HAP-1 (cell line): ENCODE measurements around the gene SLC25A25.
"Not testable (repeated sequence)": the region's sequence is repeated elsewhere in the genome, so short reads cannot be mapped to it uniquely, and the experiment has no call there.

Experiments
- DNase-seq, 2 experiments: peaks; one replicate each; pipeline ENCODE4 v3.0.0-alpha.2; 2016 to 2020; ENCODE audit warnings: low spot score in 2 of 2
- H3K27me3 ChIP-seq: fragments of 250-450 bp; sonication (Bioruptor Pico); 2 replicates; pipeline ENCODE4 v1.5.1; 2020; ENCODE audit warnings: low read depth, mild to moderate bottlenecking, moderate library complexity
- H3K36me3 ChIP-seq: fragments of 250-450 bp; sonication (Bioruptor Pico); replicated peaks from 2 replicates; pipeline ENCODE4 v1.5.1; 2020; ENCODE audit warnings: mild to moderate bottlenecking
- H3K4me1 ChIP-seq: fragments of 250-450 bp; sonication (Bioruptor Pico); 2 replicates; pipeline ENCODE4 v1.5.1; 2020; ENCODE audit warnings: mild to moderate bottlenecking
- H3K4me3 ChIP-seq: fragments of 250-450 bp; sonication (Bioruptor Pico); 2 replicates; pipeline ENCODE4 v1.5.1; 2020; ENCODE audit warnings: mild to moderate bottlenecking, moderate library complexity
- H3K9me3 ChIP-seq: fragments of 250-450 bp; sonication (Bioruptor Pico); 2 replicates; pipeline ENCODE4 v1.5.1; 2020; ENCODE audit warnings: mild to moderate bottlenecking, moderate library complexity
- in situ Hi-C: fragments of 300-500 bp; cut with MboI; formaldehyde crosslinking; loops from 3 replicates; pipeline ENCODE4 v1.14.3; 2020; ENCODE audit warnings: low sequenced_read_pairs, inconsistent platforms, mixed read lengths

SLC25A25 gene

GRCh38 chr9:128132139-128132538 lies 64.1 kb downstream of the SLC25A25 start:
- H3K36me3 ChIP-seq, DNase-seq, H3K4me1 ChIP-seq, H3K9me3 ChIP-seq, H3K4me3 ChIP-seq, in situ Hi-C loops, H3K27me3 ChIP-seq: not testable (repeated sequence)

DNA sequence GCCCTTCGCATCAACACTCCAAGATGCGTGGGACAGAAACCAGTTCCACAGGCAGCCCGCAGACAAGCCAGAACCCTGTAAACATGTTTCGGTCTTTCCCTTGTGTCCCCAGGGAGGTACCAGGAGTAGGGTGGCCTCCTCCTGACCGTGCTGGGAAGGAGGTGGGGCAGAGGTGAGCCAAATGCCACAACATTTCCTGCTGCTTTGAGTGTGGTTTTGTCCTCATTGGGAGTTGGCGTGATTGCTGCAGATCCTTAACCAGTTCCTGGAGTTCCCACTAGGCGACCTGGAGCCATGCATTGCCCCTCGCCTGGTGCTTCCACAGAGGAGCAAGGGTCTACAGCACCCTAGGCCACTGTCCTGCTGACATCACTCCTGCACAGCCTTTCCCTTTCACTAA lies 67.5 kb downstream of the SLC25A25 start:
- H3K4me3 ChIP-seq, H3K4me1 ChIP-seq, H3K27me3 ChIP-seq, in situ Hi-C loops, H3K36me3 ChIP-seq, H3K9me3 ChIP-seq, DNase-seq: not testable (repeated sequence)

DNA sequence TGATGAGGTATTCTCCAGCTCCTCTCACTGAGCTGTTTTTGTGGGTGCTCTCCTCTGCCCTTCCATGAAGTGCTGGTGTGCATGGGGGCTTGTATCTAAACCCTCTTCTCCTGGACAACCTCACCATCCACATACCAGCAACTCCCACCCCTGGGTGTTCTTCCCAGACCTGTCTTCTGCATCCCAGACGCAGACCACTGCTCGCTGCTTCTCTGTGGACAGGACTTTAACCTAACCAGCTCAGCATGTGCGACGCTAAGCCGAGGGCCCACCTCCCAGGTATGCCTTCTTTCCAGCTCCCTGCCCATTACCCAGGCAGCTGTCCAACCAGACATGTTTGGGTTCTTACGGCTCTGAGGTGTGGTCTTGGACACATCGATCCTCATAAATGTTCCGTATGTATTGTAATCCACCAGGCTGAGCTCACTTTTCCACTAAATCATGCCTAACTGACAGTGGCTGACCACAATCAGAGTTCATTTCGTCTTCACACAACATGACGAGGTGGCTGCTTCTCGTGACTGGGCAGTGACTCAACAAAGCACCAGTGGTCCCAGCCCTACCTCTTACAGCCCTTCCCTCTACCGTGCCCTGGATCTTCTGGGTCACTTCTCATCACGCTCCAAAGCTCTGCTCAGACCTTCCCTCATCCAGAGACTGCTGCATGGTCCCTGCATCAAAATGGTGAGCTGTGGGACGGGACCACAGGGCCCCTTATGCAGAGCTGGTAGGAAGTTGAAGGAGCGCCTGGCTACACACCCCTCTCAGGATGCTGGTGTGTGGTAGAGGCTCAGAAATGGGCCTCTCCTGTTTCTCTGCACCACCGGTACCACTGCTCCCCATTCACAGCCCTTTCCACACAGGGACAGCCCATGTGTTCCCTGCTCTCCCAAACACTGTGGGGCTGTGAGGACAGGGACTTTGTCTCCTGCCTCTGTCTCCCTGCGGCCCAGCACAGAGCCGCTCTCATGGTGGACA lies 69.1 kb downstream of the SLC25A25 start:
- H3K4me1 ChIP-seq = no peaks in the 10 kb centered on the region
- no peaks in the 10 kb centered on the region for H3K36me3 ChIP-seq
- no peak for DNase-seq
- H3K9me3 ChIP-seq = no peaks in the 10 kb centered on the region
- in situ Hi-C loops = no loop called here
- H3K4me3 ChIP-seq = no peak overlapping the region
- peaks cover 4% of the 10 kb centered on the region; the same call in 1 of the 2 replicates for H3K27me3 ChIP-seq

- Histone ChIP-seq H3K4me1 (no peaks in the 10 kb centered on the region), H3K36me3 (no peaks in the 10 kb centered on the region), H3K27me3 (0 out of 2 replicates have a peak, but pooled peaks cover 2% of the 10 kb centered on the region), H3K4me3 (no peak overlapping the region), H3K9me3 (no peaks in the 10 kb centered on the region)
- in situ Hi-C loops = no loop called here
- DNase-seq = no peak
Measured at GRCh38 chr9:128138001-128138400, 70.0 kb downstream of the SLC25A25 start.

DNA sequence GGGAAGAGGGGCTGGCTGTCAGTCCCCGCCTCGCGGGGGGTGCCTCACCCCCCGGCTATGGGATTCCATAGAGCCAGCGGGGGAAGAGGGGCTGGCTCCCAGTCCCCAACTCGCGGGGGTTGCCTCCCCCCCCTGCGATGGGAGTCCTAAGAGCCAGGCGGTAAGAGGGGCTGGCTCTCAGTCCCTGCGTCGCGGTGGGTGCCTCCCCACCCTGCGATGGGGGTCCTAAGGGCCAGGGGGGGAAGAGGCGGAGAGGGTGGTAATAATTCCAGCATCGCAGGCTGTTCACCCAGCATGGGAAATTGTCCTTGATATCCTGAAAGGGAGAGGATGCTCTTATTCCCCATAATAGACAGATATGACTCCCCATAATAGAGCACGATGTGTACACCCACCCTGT lies 71.6 kb downstream of the SLC25A25 start:
- in situ Hi-C loops = no loop called here
- Histone ChIP-seq H3K9me3 (no peaks in the 10 kb centered on the region), H3K36me3 (no peaks in the 10 kb centered on the region), H3K27me3 (no peaks in the 10 kb centered on the region), H3K4me3 (no peak overlapping the region), H3K4me1 (no peaks in the 10 kb centered on the region)
- no peak for DNase-seq

DNA sequence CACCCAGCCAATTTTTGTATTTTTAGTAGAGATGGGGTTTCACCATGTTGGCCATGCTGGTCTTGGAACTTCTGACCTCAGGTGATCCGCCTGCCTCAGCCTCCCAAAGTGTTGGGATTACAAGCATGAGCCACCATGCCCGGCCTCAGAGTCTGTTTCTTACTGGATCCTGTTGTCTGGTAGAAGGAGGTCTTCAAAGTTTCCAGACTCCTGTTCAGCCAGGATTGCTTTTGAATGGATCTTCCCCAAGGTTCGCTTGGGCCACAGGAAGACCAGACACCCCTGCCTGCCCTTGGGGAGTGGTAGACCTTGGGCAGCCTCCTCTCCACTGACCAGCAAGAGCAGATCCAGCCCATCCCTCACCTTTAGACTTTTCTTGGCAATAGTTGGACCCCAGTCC lies 73.6 kb downstream of the SLC25A25 start:
- H3K9me3 ChIP-seq = no peaks in the 10 kb centered on the region
- no peak overlapping the region for H3K4me3 ChIP-seq
- H3K4me1 ChIP-seq = no peaks in the 10 kb centered on the region
- DNase-seq = no peak
- H3K27me3 ChIP-seq = no peaks in the 10 kb centered on the region
- in situ Hi-C loops = no loop called here
- H3K36me3 ChIP-seq = no peaks in the 10 kb centered on the region

DNA sequence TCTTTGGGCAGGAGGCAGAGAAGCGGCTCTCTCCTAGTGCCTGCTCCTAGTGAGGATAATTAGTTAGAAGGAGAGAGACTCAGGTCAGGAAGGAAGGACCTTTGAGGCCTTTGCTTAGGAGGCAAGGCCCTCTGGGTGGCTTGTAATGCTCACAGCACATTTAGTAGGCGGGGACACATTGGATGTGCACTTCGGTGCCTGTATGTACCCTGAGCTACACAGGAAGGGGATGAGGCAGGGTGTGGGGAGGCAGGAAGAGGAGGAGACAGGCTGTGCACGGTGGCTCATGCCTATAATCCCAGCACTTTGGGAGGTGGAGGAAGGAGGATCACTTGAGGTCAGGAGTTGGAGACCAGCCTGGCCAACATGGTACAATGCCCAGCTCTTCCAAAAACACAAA lies 74.0 kb downstream of the SLC25A25 start:
- Histone ChIP-seq H3K4me3 (no peak overlapping the region), H3K36me3 (no peaks in the 10 kb centered on the region), H3K9me3 (no peaks in the 10 kb centered on the region), H3K27me3 (no peaks in the 10 kb centered on the region), H3K4me1 (no peaks in the 10 kb centered on the region)
- no peak for DNase-seq
- in situ Hi-C loops = no loop called here

DNA sequence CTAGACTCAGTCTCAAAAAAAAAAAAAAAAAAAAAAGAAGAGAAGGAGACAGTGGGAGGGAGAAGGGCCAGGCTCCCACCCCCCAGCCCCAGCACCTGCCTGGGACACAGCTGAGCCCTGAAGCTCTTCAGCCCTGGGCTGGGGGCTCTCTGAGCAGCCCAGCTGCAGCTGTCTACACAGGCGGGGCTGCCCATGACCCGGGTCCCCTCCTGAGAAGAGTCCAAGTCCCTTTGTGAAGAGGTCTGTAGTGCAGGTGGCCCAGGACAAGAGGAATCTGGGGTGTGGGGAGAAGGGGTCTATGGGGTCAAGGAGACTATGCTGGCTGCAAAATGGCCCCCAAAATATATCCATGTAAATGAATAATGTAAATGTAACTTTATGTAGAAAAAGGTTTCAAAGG lies 74.6 kb downstream of the SLC25A25 start:
- DNase-seq = no peak
- Histone ChIP-seq H3K27me3 (no peaks in the 10 kb centered on the region), H3K9me3 (no peaks in the 10 kb centered on the region), H3K36me3 (no peaks in the 10 kb centered on the region), H3K4me3 (no peak overlapping the region), H3K4me1 (no peaks in the 10 kb centered on the region)
- in situ Hi-C loops = no loop called here

DNA sequence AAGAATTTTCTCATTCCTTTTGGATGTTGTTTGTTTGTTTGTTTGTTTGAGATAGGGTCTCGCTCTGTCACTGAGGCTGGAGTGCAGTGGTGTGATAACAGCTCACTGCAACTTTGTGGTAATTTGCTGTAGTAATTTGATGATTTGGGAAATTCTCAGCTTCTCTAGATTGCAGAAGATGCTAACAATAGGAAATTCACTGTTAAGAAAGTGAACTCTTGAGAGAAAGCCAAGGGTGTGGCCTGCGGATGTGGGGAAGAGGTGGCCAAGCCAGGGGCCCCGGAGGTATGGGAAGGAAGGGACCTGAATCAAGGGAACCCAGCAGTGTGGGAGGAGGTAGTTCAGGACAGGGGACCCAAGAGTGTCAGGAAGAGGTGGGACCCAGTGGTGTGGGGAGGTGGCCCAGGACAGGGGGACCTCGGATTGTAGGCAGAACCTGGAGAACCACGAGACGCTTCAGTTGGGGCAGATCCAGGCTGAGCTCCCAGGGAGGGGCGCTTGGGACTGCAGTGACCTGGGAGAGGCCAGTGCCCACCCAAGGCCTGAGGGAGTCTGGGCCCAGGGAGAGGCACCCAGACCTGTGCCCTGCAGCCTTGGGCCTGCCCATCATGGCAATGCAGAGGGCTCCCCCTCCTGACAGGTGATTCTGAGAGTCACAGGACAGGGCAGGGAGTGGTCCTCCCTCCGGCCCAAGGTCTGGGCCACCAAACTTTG lies 75.7 kb downstream of the SLC25A25 start:
- Histone ChIP-seq H3K36me3 (no peaks in the 10 kb centered on the region), H3K27me3 (no peaks in the 10 kb centered on the region), H3K4me3 (no peak overlapping the region), H3K9me3 (no peaks in the 10 kb centered on the region), H3K4me1 (no peaks in the 10 kb centered on the region)
- DNase-seq = no peak
- in situ Hi-C loops = no loop called here

- no peak overlapping the region for H3K4me3 ChIP-seq
- no peaks in the 10 kb centered on the region for H3K4me1 ChIP-seq
- no peaks in the 10 kb centered on the region for H3K27me3 ChIP-seq
- H3K9me3 ChIP-seq = no peaks in the 10 kb centered on the region
- in situ Hi-C loops = no loop called here
- no peaks in the 10 kb centered on the region for H3K36me3 ChIP-seq
- no peak for DNase-seq
Measured at GRCh38 chr9:128144239-128145181, 76.5 kb downstream of the SLC25A25 start.

GRCh38 chr9:128145536-128145935 lies 77.5 kb downstream of the SLC25A25 start:
- H3K4me3 ChIP-seq = no peak overlapping the region
- no peaks in the 10 kb centered on the region for H3K4me1 ChIP-seq
- no peak for DNase-seq
- no peaks in the 10 kb centered on the region for H3K9me3 ChIP-seq
- H3K27me3 ChIP-seq = no peaks in the 10 kb centered on the region
- in situ Hi-C loops = no loop called here
- no peaks in the 10 kb centered on the region for H3K36me3 ChIP-seq

DNA sequence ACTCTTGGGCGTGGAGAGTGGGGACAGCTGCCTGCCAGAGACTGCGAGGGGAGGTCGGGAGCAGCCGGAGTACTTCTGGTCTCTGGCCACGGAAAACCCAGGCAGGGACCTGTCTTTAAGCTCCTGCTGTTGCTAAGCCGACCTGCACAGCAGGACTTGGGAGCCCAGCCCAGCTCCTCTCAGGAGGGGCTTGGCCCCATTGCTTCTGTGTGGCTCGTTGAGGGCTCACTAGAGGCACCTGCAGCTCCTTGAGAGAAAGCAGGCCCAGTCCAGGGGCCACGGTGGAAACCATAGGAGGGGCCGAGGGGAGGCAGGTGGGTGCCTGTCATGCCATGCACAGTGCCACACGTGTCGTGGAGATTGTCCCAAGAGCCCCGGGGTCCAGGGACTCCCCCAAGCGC lies 77.9 kb downstream of the SLC25A25 start:
- no peaks in the 10 kb centered on the region for H3K27me3 ChIP-seq
- in situ Hi-C loops = no loop called here
- DNase-seq = no peak
- no peaks in the 10 kb centered on the region for H3K9me3 ChIP-seq
- no peaks in the 10 kb centered on the region for H3K4me1 ChIP-seq
- no peaks in the 10 kb centered on the region for H3K36me3 ChIP-seq
- no peak overlapping the region for H3K4me3 ChIP-seq

- Histone ChIP-seq H3K4me3 (no peak overlapping the region), H3K4me1 (no peaks in the 10 kb centered on the region), H3K36me3 (no peaks in the 10 kb centered on the region), H3K27me3 (no peaks in the 10 kb centered on the region), H3K9me3 (no peaks in the 10 kb centered on the region)
- in situ Hi-C loops = no loop called here
- DNase-seq = no peak
Measured at GRCh38 chr9:128146591-128147120, 78.6 kb downstream of the SLC25A25 start.
